HepG2 (cell line): ENCODE results near the gene NUTF2. TPM values are rescaled to one million over a fixed set of nuclear protein-coding genes. Genes with fewer than 3 reads are reported as not detected.
A peak's percentile ranks its signal among the peaks of the same experiment; 100 is the strongest.

Experiments used
- CREM ChIP-seq, 2 experiments: sonication (generic) in 1 of 2; formaldehyde crosslinking in 1 of 2; IDR thresholded peaks; 2 replicates each; pipeline versions ENCODE4 v1.4.0 to v1.6.1; 2016 to 2020; ENCODE audit warnings: antibody characterized with exemption in 1 of 2, mild to moderate bottlenecking in 1 of 2, missing genetic modification reagents in 1 of 2
- NCOA2 ChIP-seq: sonication (generic); formaldehyde crosslinking; IDR thresholded peaks from 2 replicates; pipeline ENCODE4 v1.8.0; 2022; ENCODE audit warnings: inconsistent platforms
- NFATC3 ChIP-seq: sonication (generic); formaldehyde crosslinking; IDR thresholded peaks from 2 replicates; pipeline ENCODE4 v1.5.1; 2020; ENCODE audit warnings: mild to moderate bottlenecking, missing genetic modification reagents
- TMF1 ChIP-seq: sonication (generic); formaldehyde crosslinking; IDR thresholded peaks from 2 replicates; pipeline ENCODE4 v1.8.1; 2022; ENCODE audit warnings: low read depth, missing genetic modification reagents
- ZNF367 ChIP-seq: sonication (generic); formaldehyde crosslinking; IDR thresholded peaks from 2 replicates; pipeline ENCODE4 v1.4.0; 2020; ENCODE audit warnings: missing genetic modification reagents, borderline replicate concordance
- ZNF616 ChIP-seq: sonication (generic); formaldehyde crosslinking; IDR thresholded peaks from 2 replicates; pipeline ENCODE4 v1.5.0; 2020; ENCODE audit warnings: low read depth, mild to moderate bottlenecking, missing genetic modification reagents
- polyA plus RNA-seq, 8 experiments: library from polyadenylated mRNA; depleted of rRNA in 3 of 8; stranded (reverse) in 7 of 8; unstranded in 1 of 8; fragments of >200 nt; fragmentation: Illumina TruSeq in 4 of 8; extraction: Trizol in 4 of 8; gene quantifications; 2 replicates each; pipeline versions ENCODE4 v1.2.1 to v1.2.3, GENCODE V29; 2011 to 2016; ENCODE audit warnings: low read depth in 4 of 8, missing spikeins in 1 of 8, mixed read lengths in 1 of 8; ENCODE audit not compliant: insufficient read depth in 1 of 8
- total RNA-seq, 5 experiments: library from RNA; depleted of rRNA; stranded (reverse); fragments of >200 nt; fragmentation: Illumina TruSeq; extraction: Trizol; gene quantifications; 2 replicates each; pipeline ENCODE4 v1.2.3, GENCODE V29; 2016; ENCODE audit warnings: low read depth in 1 of 5
- TF ChIP-seq, protein P1 (sequence below), 2 experiments: fragments of 450-650 bp in 1 of 2; sonication (generic) in 1 of 2; formaldehyde crosslinking in 1 of 2; IDR thresholded peaks; 2 replicates each; pipeline versions ENCODE4 v1.6.1 to v1.8.0; 2016 to 2022; ENCODE audit warnings: antibody characterized with exemption in 1 of 2, mild to moderate bottlenecking in 1 of 2, missing genetic modification reagents in 1 of 2
- TF ChIP-seq, protein P2 (sequence below): sonication (generic); formaldehyde crosslinking; IDR thresholded peaks from 2 replicates; pipeline ENCODE4 v1.8.0; 2022; ENCODE audit warnings: mild to moderate bottlenecking, missing genetic modification reagents, moderate library complexity
- TF ChIP-seq, protein P3 (sequence below): fragments of 450-650 bp; IDR thresholded peaks from 2 replicates; pipeline ENCODE4 v1.6.1; 2016
- TF ChIP-seq, protein P4 (sequence below), 2 experiments: sonication (generic) in 1 of 2; formaldehyde crosslinking in 1 of 2; IDR thresholded peaks; 2 replicates each; pipeline versions ENCODE4 v1.4.0 to v1.6.1; 2016 to 2020; ENCODE audit warnings: borderline replicate concordance in 1 of 2, low read depth in 1 of 2, mild to moderate bottlenecking in 1 of 2, missing genetic modification reagents in 1 of 2

Gene NUTF2
- total and polyA plus RNA-seq, 2 of the 13 experiments (the other 11 are each of a cell fraction or from before 2014, with no cell fraction given) = 168 to 214 TPM

DNA sequence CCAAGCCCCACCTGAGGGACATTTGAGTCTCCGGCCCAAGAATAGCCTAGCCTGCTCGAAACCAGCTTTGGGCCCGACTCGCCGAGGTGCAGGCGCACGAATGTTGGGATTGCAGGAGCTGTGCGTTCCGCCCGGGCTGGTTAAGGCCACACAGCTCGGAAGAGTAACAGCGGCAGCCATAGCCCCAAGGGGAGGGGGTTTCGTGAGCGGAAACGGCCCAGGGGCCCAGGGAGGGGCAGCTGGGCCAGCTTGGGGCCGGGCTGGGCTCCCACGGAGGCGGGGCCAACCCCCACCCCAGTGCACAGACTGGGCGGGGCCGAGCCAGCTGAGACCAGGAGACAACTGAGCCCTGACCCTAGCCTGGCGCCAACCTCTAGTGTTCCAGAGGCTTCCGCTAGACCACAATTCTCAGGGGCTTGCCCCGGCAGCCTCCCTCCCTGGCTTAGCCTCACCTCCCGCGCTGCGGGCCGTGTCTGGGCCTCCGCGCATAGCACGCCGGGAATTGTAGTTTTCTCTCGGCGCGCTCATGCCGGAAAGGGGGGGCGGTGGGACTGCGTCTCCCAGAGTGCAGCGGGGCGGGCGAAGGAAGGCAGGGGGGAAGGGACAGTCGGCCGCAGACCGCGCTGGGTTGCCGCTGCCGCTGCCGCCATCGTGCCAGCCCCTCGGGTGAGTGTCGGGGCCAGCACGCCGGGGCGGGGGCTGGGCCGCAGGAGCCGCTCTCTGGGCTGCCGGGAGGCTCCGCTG, at the start of gene NUTF2 (continued):
- TF ChIP-seq, protein P1, sequence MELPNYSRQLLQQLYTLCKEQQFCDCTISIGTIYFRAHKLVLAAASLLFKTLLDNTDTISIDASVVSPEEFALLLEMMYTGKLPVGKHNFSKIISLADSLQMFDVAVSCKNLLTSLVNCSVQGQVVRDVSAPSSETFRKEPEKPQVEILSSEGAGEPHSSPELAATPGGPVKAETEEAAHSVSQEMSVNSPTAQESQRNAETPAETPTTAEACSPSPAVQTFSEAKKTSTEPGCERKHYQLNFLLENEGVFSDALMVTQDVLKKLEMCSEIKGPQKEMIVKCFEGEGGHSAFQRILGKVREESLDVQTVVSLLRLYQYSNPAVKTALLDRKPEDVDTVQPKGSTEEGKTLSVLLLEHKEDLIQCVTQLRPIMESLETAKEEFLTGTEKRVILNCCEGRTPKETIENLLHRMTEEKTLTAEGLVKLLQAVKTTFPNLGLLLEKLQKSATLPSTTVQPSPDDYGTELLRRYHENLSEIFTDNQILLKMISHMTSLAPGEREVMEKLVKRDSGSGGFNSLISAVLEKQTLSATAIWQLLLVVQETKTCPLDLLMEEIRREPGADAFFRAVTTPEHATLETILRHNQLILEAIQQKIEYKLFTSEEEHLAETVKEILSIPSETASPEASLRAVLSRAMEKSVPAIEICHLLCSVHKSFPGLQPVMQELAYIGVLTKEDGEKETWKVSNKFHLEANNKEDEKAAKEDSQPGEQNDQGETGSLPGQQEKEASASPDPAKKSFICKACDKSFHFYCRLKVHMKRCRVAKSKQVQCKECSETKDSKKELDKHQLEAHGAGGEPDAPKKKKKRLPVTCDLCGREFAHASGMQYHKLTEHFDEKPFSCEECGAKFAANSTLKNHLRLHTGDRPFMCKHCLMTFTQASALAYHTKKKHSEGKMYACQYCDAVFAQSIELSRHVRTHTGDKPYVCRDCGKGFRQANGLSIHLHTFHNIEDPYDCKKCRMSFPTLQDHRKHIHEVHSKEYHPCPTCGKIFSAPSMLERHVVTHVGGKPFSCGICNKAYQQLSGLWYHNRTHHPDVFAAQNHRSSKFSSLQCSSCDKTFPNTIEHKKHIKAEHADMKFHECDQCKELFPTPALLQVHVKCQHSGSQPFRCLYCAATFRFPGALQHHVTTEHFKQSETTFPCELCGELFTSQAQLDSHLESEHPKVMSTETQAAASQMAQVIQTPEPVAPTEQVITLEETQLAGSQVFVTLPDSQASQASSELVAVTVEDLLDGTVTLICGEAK (IDR thresholded peaks at IDR 0.05) = no peak
- TF ChIP-seq, protein P1 (CRISPR knock-in tag; IDR thresholded peaks at IDR 0.05) = peak; percentile 93
- TF ChIP-seq, protein P2, sequence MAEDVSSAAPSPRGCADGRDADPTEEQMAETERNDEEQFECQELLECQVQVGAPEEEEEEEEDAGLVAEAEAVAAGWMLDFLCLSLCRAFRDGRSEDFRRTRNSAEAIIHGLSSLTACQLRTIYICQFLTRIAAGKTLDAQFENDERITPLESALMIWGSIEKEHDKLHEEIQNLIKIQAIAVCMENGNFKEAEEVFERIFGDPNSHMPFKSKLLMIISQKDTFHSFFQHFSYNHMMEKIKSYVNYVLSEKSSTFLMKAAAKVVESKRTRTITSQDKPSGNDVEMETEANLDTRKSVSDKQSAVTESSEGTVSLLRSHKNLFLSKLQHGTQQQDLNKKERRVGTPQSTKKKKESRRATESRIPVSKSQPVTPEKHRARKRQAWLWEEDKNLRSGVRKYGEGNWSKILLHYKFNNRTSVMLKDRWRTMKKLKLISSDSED (CRISPR knock-in tag) = no peak
- 0 out of 2 replicates have a peak, but pooled peaks have one; percentile 69 for TF ChIP-seq ZNF367 (CRISPR knock-in tag)
- TF ChIP-seq NCOA2 (CRISPR knock-in tag) = peak; percentile 51; the same call in 1 of the 2 replicates
- TF ChIP-seq, protein P3, sequence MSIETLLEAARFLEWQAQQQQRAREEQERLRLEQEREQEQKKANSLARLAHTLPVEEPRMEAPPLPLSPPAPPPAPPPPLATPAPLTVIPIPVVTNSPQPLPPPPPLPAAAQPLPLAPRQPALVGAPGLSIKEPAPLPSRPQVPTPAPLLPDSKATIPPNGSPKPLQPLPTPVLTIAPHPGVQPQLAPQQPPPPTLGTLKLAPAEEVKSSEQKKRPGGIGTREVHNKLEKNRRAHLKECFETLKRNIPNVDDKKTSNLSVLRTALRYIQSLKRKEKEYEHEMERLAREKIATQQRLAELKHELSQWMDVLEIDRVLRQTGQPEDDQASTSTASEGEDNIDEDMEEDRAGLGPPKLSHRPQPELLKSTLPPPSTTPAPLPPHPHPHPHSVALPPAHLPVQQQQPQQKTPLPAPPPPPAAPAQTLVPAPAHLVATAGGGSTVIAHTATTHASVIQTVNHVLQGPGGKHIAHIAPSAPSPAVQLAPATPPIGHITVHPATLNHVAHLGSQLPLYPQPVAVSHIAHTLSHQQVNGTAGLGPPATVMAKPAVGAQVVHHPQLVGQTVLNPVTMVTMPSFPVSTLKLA = peak; percentile 56; the same call in 1 of the 2 replicates
- peak; percentile 29; the same call in 1 of the 2 replicates for TF ChIP-seq ZNF616 (CRISPR knock-in tag)
- TF ChIP-seq, protein P4, sequence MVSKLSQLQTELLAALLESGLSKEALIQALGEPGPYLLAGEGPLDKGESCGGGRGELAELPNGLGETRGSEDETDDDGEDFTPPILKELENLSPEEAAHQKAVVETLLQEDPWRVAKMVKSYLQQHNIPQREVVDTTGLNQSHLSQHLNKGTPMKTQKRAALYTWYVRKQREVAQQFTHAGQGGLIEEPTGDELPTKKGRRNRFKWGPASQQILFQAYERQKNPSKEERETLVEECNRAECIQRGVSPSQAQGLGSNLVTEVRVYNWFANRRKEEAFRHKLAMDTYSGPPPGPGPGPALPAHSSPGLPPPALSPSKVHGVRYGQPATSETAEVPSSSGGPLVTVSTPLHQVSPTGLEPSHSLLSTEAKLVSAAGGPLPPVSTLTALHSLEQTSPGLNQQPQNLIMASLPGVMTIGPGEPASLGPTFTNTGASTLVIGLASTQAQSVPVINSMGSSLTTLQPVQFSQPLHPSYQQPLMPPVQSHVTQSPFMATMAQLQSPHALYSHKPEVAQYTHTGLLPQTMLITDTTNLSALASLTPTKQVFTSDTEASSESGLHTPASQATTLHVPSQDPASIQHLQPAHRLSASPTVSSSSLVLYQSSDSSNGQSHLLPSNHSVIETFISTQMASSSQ (IDR thresholded peaks at IDR 0.05; ENCODE audit: low read depth) = peak; percentile 56; the same call in 1 of the 2 replicates
- TF ChIP-seq, protein P4 (CRISPR knock-in tag; IDR thresholded peaks at IDR 0.05; ENCODE audit: borderline replicate concordance) = peak; percentile 77; the same call in 1 of the 2 replicates
- TF ChIP-seq NFATC3 (CRISPR knock-in tag) = 0 out of 2 replicates have a peak, but pooled peaks have one; percentile 31
- TF ChIP-seq TMF1 (CRISPR knock-in tag) = peak; percentile 63; the same call in 1 of the 2 replicates
- TF ChIP-seq CREM (IDR thresholded peaks at IDR 0.05) = peak; percentile 97
- no peak for TF ChIP-seq CREM (CRISPR knock-in tag; IDR thresholded peaks at IDR 0.05)
